Measurements from ENCODE around the gene DAPK3.
A peak's percentile ranks its signal among the peaks of the same experiment; 100 is the strongest.

DAPK3 gene

GRCh38 chr19:3936506-3937442 lies 34.1 kb downstream of the DAPK3 start:
- Histone ChIP-seq H3K23ac (ENCODE audit: low read depth, low read length, poor library complexity) (no peak overlapping the region), H3K4ac (ENCODE audit: low read length) (no peak overlapping the region), H2BK12ac (ENCODE audit: low read length) (no peak overlapping the region), H3K4me3 (ENCODE audit: low read length in 2 of 2) (no peak overlapping the region), H3K4me2 (ENCODE audit: insufficient read depth, low read length, poor library complexity, severe bottlenecking) (no peak overlapping the region), H3K4me1 (ENCODE audit: control insufficient read depth in 2 of 2, insufficient read depth in 1 of 2, low read depth in 1 of 2, low read length in 2 of 2) (peaks cover 3 to 8% of the 10 kb centered on the region in 2 donors), H3K36me3 (replicated peaks in 1 of 2; ENCODE audit: control insufficient read depth in 2 of 2, insufficient read depth in 2 of 2, low read length in 2 of 2) (no peaks in the 10 kb centered on the region), H2BK15ac (ENCODE audit: low read length) (no peak overlapping the region), H3K14ac (ENCODE audit: low read length) (no peak overlapping the region), H3K9me3 (replicated peaks in 1 of 2; ENCODE audit: control insufficient read depth in 2 of 2, insufficient read depth in 1 of 2, low read depth in 1 of 2, low read length in 2 of 2) (peaks cover 0 to 1% of the 10 kb centered on the region in 2 donors), H3K79me1 (ENCODE audit: low read depth, low read length) (no peaks in the 10 kb centered on the region), H3K18ac (ENCODE audit: low read length) (no peak overlapping the region), H2AFZ (ENCODE audit: low read length) (no peak overlapping the region), H2AK5ac (ENCODE audit: low read depth, low read length) (peak overlapping the region; percentile 56), H4K8ac (ENCODE audit: low read depth, low read length) (no peak overlapping the region), H3K9ac (ENCODE audit: low read depth, low read length, poor library complexity) (no peak overlapping the region), H2BK5ac (ENCODE audit: low read length) (no peak overlapping the region), H3K27ac (replicated peaks; ENCODE audit: low read length) (no peak overlapping the region), H2BK120ac (ENCODE audit: low read depth, low read length) (no peak overlapping the region), H4K91ac (ENCODE audit: low read depth, low read length, poor library complexity) (no peak overlapping the region), H3K27me3 (ENCODE audit: control insufficient read depth in 3 of 3, insufficient read depth in 3 of 3, low read depth in 1 of 3, low read length in 3 of 3) (peaks cover 2 to 12% (median 11%) of the 10 kb centered on the region in 3 experiments)
- DNase-seq (ENCODE audit: low spot score): no peak
- WGBS, 2 donors (ENCODE audit: extremely low coverage in 2 of 2, insufficient read length in 2 of 2, insufficient replicate concordance in 1 of 2): no CpG with 5 or more reads among the region's 29 CpGs

GRCh38 chr19:3932931-3933810 lies 37.7 kb downstream of the DAPK3 start, which contains the start of gene NMRK2:
Gene NMRK2 (plus strand): TSS chr19:3933069. CDS start chr19:3933672, 603 bp downstream.
- Histone ChIP-seq H3K9ac (ENCODE audit: low read depth, low read length, poor library complexity) (peak within 1 kb of the TSS; percentile 44), H2AFZ (ENCODE audit: low read length) (peak within 1 kb of the TSS; percentile 79), H3K4me3 (ENCODE audit: low read length in 2 of 2) (peak within 1 kb of the TSS; percentile 8 to 64), H3K23ac (ENCODE audit: low read depth, low read length, poor library complexity) (peak within 1 kb of the TSS; percentile 55), H2BK120ac (ENCODE audit: low read depth, low read length) (no peak within 1 kb of the TSS), H2BK12ac (ENCODE audit: low read length) (no peak within 1 kb of the TSS), H4K91ac (ENCODE audit: low read depth, low read length, poor library complexity) (no peak within 1 kb of the TSS), H3K14ac (ENCODE audit: low read length) (no peak within 1 kb of the TSS), H4K8ac (ENCODE audit: low read depth, low read length) (no peak within 1 kb of the TSS), H3K18ac (ENCODE audit: low read length) (peak within 1 kb of the TSS; percentile 78), H3K4ac (ENCODE audit: low read length) (no peak within 1 kb of the TSS), H3K36me3 (replicated peaks in 1 of 2; ENCODE audit: control insufficient read depth in 2 of 2, insufficient read depth in 2 of 2, low read length in 2 of 2) (no peaks in the 10 kb centered on the region), H2BK5ac (ENCODE audit: low read length) (no peak within 1 kb of the TSS), H3K27me3 (ENCODE audit: control insufficient read depth in 3 of 3, insufficient read depth in 3 of 3, low read depth in 1 of 3, low read length in 3 of 3) (peaks cover 2 to 15% (median 11%) of the 10 kb centered on the region in 3 experiments), H2AK5ac (ENCODE audit: low read depth, low read length) (peak within 1 kb of the TSS; percentile 21), H3K4me1 (ENCODE audit: control insufficient read depth in 2 of 2, insufficient read depth in 1 of 2, low read depth in 1 of 2, low read length in 2 of 2) (peaks cover 3 to 8% of the 10 kb centered on the region in 2 donors), H2BK15ac (ENCODE audit: low read length) (peak within 1 kb of the TSS; percentile 67), H3K9me3 (replicated peaks in 1 of 2; ENCODE audit: control insufficient read depth in 2 of 2, insufficient read depth in 1 of 2, low read depth in 1 of 2, low read length in 2 of 2) (no peaks in the 10 kb centered on the region), H3K4me2 (ENCODE audit: insufficient read depth, low read length, poor library complexity, severe bottlenecking) (peak within 1 kb of the TSS; percentile 69), H3K27ac (replicated peaks; ENCODE audit: low read length) (no peak within 1 kb of the TSS), H3K79me1 (ENCODE audit: low read depth, low read length) (peaks cover 2% of the 10 kb centered on the region)
- no CpG with 5 or more reads among the region's 51 CpGs for WGBS, 2 donors (ENCODE audit: extremely low coverage in 2 of 2, insufficient read length in 2 of 2, insufficient replicate concordance in 1 of 2)
- DNase-seq (ENCODE audit: low spot score): peak; percentile 15

GRCh38 chr19:3931041-3931440 lies 39.9 kb downstream of the DAPK3 start:
- no peak overlapping the region for H3K4ac ChIP-seq (ENCODE audit: low read length)
- no peak overlapping the region for H3K4me2 ChIP-seq (ENCODE audit: insufficient read depth, low read length, poor library complexity, severe bottlenecking)
- H3K4me1 ChIP-seq (ENCODE audit: control insufficient read depth in 2 of 2, insufficient read depth in 1 of 2, low read depth in 1 of 2, low read length in 2 of 2): peaks cover 3 to 8% of the 10 kb centered on the region in 2 donors
- no peak overlapping the region for H2AK5ac ChIP-seq (ENCODE audit: low read depth, low read length)
- H3K27ac ChIP-seq (replicated peaks; ENCODE audit: low read length): no peak overlapping the region
- peaks cover 2% of the 10 kb centered on the region for H3K79me1 ChIP-seq (ENCODE audit: low read depth, low read length)
- no peak overlapping the region for H3K9ac ChIP-seq (ENCODE audit: low read depth, low read length, poor library complexity)
- H3K4me3 ChIP-seq (ENCODE audit: low read length in 2 of 2): no peak overlapping the region
- no peak overlapping the region for H2BK5ac ChIP-seq (ENCODE audit: low read length)
- H3K36me3 ChIP-seq (replicated peaks in 1 of 2; ENCODE audit: control insufficient read depth in 2 of 2, insufficient read depth in 2 of 2, low read length in 2 of 2): no peaks in the 10 kb centered on the region
- WGBS, 2 donors (ENCODE audit: extremely low coverage in 2 of 2, insufficient read length in 2 of 2, insufficient replicate concordance in 1 of 2): no CpG with 5 or more reads among the region's 8 CpGs
- H3K27me3 ChIP-seq (ENCODE audit: control insufficient read depth in 3 of 3, insufficient read depth in 3 of 3, low read depth in 1 of 3, low read length in 3 of 3): peaks cover 2 to 15% (median 11%) of the 10 kb centered on the region in 3 experiments
- H2BK15ac ChIP-seq (ENCODE audit: low read length): no peak overlapping the region
- no peak overlapping the region for H2BK12ac ChIP-seq (ENCODE audit: low read length)
- H3K23ac ChIP-seq (ENCODE audit: low read depth, low read length, poor library complexity): no peak overlapping the region
- no peak overlapping the region for H4K8ac ChIP-seq (ENCODE audit: low read depth, low read length)
- no peak overlapping the region for H3K14ac ChIP-seq (ENCODE audit: low read length)
- no peak overlapping the region for H3K18ac ChIP-seq (ENCODE audit: low read length)
- no peak overlapping the region for H2BK120ac ChIP-seq (ENCODE audit: low read depth, low read length)
- no peak overlapping the region for H2AFZ ChIP-seq (ENCODE audit: low read length)
- no peak for DNase-seq (ENCODE audit: low spot score)
- H3K9me3 ChIP-seq (replicated peaks in 1 of 2; ENCODE audit: control insufficient read depth in 2 of 2, insufficient read depth in 1 of 2, low read depth in 1 of 2, low read length in 2 of 2): no peaks in the 10 kb centered on the region
- no peak overlapping the region for H4K91ac ChIP-seq (ENCODE audit: low read depth, low read length, poor library complexity)
